AG04449 (cell line): ENCODE measurements around the gene GARIN3.

ENCODE experiments used
- CTCF ChIA-PET: fragments of 350-600 bp; formaldehyde crosslinking; extraction: SDS; loops from one replicate; lab custom pipeline; 2021; ENCODE audit warnings: antibody characterized with exemption; lab: Yijun Ruan, JAX
- POLR2A ChIA-PET: fragments of 400-600, 350-600 bp; formaldehyde crosslinking; extraction: SDS; loops from one replicate; lab custom pipeline; 2020; ENCODE audit warnings: antibody characterized with exemption, inconsistent platforms; lab: Yijun Ruan, JAX
- DNase-seq: peaks from one replicate; pipeline ENCODE4 v3.0.0-alpha.2; 2010; ENCODE audit warnings: low read depth, low spot score
- H3K4me3 ChIP-seq: 2 replicates; pipeline ENCODE4 v1.5.1; 2011; ENCODE audit warnings: low read depth, mild to moderate bottlenecking, control low read depth, low read length
- CTCF ChIP-seq: IDR thresholded peaks from one replicate; pipeline ENCODE4 v1.5.1; 2011; ENCODE audit warnings: mild to moderate bottlenecking, moderate library complexity, low read length, control low read depth, inconsistent platforms; ENCODE audit not compliant: insufficient read depth; ENCODE audit errors: missing control alignments

Gene GARIN3

DNA sequence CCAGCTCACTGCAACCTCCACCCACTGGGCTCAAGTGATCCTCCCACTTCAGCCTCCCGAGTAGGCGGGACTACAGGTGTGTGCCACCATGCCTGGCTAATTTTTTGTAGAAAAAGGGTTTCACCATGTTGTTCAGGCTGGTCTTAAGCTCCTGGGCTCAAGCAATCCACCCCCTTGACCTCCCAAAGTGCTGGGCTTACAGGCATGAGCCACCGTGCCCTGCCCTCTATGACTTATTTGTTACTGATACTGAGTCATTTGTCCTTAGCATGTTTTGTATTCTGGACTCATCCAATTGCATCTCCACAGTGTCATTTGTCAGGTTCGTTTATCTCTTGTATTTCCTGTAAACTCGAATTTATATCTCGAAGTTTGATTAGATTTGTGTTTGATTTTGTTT is 11.9 kb upstream of the GARIN3 start:
- H3K4me3 ChIP-seq, result no peak overlapping the region
- POLR2A ChIA-PET, result no interaction called here
- no peak for DNase-seq
- CTCF ChIA-PET, result no interaction called here
- no peak for TF ChIP-seq CTCF

- TF ChIP-seq CTCF, result no peak
- no peak for DNase-seq
- CTCF ChIA-PET, result interaction anchor here (1.6 to 2.9 kb wide), 2 partner anchors 8 to 26 kb away, joined by 3 to 11 read pairs; no protein-coding TSS in a partner anchor
- POLR2A ChIA-PET, result no interaction called here
- H3K4me3 ChIP-seq, result no peak overlapping the region
Measured at GRCh38 chr5:157175071-157175612, 9.1 kb upstream of the GARIN3 start.

DNA sequence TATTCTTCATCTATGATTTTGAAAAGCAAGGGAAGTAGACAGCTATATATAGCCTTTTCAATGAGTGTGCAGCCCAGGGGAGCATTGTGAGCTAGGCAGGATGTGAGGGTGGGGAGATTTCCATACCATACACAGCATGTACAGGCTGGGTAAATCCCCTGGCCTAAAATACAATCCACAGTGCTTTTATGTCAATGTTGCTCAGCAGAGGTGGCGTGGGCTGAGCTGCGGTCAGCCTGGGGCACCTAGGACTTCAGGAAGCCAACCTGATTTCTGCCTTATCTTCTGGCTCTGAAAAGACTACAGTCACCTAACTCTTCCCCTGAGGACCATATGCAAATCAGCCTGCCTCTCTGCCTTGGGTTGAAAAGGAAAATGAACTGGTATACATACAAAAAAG is 6.3 kb upstream of the GARIN3 start:
- no peak for TF ChIP-seq CTCF
- no peak for DNase-seq
- H3K4me3 ChIP-seq, result no peak overlapping the region
- CTCF ChIA-PET, result interaction anchor here (1.0 to 1.2 kb wide), 2 partner anchors 81 to 155 kb away, joined by 3 read pairs; no protein-coding TSS in a partner anchor
- POLR2A ChIA-PET, result no interaction called here

DNA sequence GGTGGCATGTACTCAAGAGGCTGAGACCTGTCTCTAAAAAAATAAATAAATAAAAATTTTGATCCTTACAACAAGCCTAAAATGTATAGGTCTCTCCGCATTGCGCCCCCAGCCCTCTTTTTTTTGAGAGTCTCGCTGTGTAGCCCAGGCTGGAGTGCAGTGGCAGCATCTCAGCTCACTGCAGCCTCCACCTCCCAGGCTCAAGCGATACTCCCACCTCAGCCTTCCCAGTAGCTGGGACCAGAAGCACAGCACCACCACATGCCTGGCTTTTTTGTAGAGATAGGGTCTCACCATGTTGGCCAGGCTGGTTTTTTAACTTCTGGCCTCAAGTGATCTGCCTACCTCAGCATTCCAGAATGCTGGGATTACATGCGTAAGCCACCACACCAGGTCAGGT is 2.2 kb upstream of the GARIN3 start:
- POLR2A ChIA-PET, result no interaction called here
- CTCF ChIA-PET, result interaction anchor here (1.0 to 3.8 kb wide), 3 partner anchors 11 to 19 kb away, joined by 3 to 20 read pairs (median 3); no protein-coding TSS in a partner anchor

GRCh38 chr5:157167214-157167621 is 1.2 kb upstream of the GARIN3 start:
- CTCF ChIA-PET, result interaction anchor here (0.7 to 3.8 kb wide), 4 partner anchors 9 to 18 kb away, joined by 3 to 20 read pairs (median 3); no protein-coding TSS in a partner anchor
- TF ChIP-seq CTCF, result no peak
- no peak overlapping the region for H3K4me3 ChIP-seq
- POLR2A ChIA-PET, result interaction anchor here (0.5 to 0.6 kb wide), 2 partner anchors 20 to 834 kb away, joined by 3 read pairs; no protein-coding TSS in a partner anchor
- peak; percentile 80 for DNase-seq

More for the DNA sequence above, 2.2 kb upstream of the GARIN3 start:
- no peak for TF ChIP-seq CTCF
- no peak for DNase-seq
- H3K4me3 ChIP-seq, result no peak overlapping the region

- no peak for TF ChIP-seq CTCF
- POLR2A ChIA-PET, result no interaction called here
- H3K4me3 ChIP-seq, result no peak overlapping the region
- CTCF ChIA-PET, result interaction anchor here (0.5 to 3.8 kb wide), 3 partner anchors 17 to 575 kb away, joined by 3 to 20 read pairs (median 3); no protein-coding TSS in a partner anchor
- DNase-seq, result no peak
Measured at GRCh38 chr5:157165668-157166067, 396 bp downstream of the GARIN3 start.
